Epithelial cell of proximal tubule (primary cell): Measurements from ENCODE around the gene GIGYF2. TPM values are rescaled to one million over a fixed set of nuclear protein-coding genes. Genes with fewer than 3 reads are reported as not detected.

Source experiments
- DNase-seq: peaks from one replicate; pipeline ENCODE4 v3.0.0-alpha.2; 2011; ENCODE audit warnings: low read depth
- H3K4me3 ChIP-seq: 2 replicates; pipeline ENCODE4 v1.5.1; 2011; ENCODE audit warnings: low read depth, mild to moderate bottlenecking, low read length
- total RNA-seq: library from RNA; depleted of rRNA; stranded (reverse); fragments of >200 nt; gene quantifications from 2 replicates; pipeline ENCODE4 v1.2.3, GENCODE V29; 2015
- TF ChIP-seq, protein P1 (sequence below): conservative IDR thresholded peaks from 2 replicates; pipeline ENCODE4 v1.5.1; 2012; ENCODE audit warnings: low read depth, mild to moderate bottlenecking, low read length

GIGYF2 gene
- total RNA-seq, 1 donor from 2014 or later: 24.0 TPM

- TF ChIP-seq, protein P1, sequence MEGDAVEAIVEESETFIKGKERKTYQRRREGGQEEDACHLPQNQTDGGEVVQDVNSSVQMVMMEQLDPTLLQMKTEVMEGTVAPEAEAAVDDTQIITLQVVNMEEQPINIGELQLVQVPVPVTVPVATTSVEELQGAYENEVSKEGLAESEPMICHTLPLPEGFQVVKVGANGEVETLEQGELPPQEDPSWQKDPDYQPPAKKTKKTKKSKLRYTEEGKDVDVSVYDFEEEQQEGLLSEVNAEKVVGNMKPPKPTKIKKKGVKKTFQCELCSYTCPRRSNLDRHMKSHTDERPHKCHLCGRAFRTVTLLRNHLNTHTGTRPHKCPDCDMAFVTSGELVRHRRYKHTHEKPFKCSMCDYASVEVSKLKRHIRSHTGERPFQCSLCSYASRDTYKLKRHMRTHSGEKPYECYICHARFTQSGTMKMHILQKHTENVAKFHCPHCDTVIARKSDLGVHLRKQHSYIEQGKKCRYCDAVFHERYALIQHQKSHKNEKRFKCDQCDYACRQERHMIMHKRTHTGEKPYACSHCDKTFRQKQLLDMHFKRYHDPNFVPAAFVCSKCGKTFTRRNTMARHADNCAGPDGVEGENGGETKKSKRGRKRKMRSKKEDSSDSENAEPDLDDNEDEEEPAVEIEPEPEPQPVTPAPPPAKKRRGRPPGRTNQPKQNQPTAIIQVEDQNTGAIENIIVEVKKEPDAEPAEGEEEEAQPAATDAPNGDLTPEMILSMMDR: no peak
- H3K4me3 ChIP-seq: no peak overlapping the region
- peak; percentile 59 for DNase-seq
Measured at GRCh38 chr2:232854082-232854481, 157.0 kb downstream of the GIGYF2 start.

DNA sequence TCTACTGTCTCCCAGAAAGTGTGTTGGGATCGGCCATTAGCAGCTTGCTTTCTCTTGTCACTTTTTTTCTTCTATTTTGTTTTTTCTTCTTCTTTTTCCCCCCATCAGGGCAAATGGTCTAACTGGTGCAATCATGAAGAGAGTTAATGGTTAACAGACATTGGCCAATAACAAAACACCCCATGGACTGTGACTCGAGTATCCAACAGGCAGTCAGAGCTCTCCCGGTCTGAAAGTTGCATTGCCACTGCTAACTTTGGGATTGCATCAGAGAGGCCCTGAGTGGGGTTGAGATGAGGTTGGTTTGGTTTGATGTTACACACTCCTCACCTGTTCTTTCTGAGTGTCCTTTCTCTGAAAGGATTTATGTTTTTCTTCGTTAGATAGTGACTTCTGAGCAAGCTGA lies 160.0 kb downstream of the GIGYF2 start:
- H3K4me3 ChIP-seq: no peak overlapping the region
- TF ChIP-seq, protein P1: no peak
- DNase-seq: peak; percentile 93

DNA sequence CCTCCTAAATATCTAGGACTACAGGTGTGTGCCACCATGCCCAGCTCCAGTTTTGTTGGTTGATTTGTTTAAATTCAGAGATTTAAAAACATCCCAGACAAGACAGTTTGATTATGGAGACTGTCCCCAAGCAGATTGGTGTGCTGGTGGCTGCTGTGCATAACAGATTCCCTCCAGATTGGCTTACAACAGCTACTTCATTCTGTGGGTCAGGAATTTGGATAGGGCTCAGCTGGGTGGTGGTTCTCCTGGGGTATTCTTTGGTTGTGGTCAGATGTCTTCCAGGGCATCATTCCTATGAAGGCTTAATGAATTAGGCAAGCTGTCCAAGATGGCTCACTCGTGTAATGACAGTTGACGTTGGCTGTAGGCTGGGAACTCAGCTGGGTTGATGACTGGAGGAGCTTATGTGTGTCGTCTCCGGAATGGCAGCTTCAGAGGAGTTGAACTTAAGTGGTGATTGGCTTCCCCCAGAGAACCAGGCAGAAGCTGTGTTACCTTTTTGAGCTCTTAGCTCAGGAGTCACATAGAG lies 162.3 kb downstream of the GIGYF2 start:
- H3K4me3 ChIP-seq: no peak overlapping the region
- DNase-seq: no peak
- TF ChIP-seq, protein P1: no peak

DNA sequence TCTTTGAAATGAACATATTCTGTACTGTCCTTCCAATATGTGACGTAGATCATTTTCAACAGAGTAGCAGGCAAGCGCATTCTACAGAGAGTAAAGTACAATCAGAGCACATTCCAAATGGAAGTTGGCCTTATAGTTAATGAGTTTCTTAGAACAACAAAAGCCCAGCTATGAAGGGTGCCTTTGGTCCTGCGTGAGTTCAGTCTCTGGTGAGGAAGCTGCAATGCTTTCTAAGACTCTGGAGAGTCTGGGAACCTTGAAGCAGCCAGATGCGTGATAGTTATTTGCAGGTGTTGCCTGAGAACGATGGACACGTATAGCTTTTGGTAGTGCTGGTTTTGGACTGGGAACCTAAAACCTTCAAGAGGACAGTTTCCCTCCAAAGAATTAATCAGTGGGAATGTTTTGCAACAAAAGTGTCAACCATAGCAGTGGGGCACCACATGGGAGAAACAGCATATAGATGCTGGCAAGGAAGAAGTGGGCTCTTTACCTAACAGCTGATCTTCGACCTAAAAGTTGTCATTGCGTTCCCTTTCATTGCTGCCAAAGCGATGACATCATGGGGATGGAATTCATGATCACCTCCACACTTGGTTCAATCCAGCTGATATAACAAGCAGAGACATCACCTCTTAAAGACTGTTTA lies 163.6 kb downstream of the GIGYF2 start:
- H3K4me3 ChIP-seq: no peak overlapping the region
- peak; percentile 40 for DNase-seq
- TF ChIP-seq, protein P1: no peak

GRCh38 chr2:232861353-232861752 lies 164.2 kb downstream of the GIGYF2 start:
- TF ChIP-seq, protein P1: no peak
- no peak for DNase-seq
- H3K4me3 ChIP-seq: no peak overlapping the region

GRCh38 chr2:232863996-232864395 lies 166.9 kb downstream of the GIGYF2 start:
- TF ChIP-seq, protein P1: no peak
- no peak overlapping the region for H3K4me3 ChIP-seq

GRCh38 chr2:232865165-232865564 lies 168.0 kb downstream of the GIGYF2 start:
- TF ChIP-seq, protein P1: no peak
- DNase-seq: no peak
- H3K4me3 ChIP-seq: no peak overlapping the region

More at GRCh38 chr2:232863996-232864395, 166.9 kb downstream of the GIGYF2 start:
- no peak for DNase-seq
